ENCODE measurements around the gene PRAMEF14.
A peak's percentile ranks its signal among the peaks of the same experiment; 100 is the strongest.
"Not testable (repeated sequence)": the region's sequence is repeated elsewhere in the genome, so short reads cannot be mapped to it uniquely, and the experiment has no call there.

The PRAMEF14 gene

GRCh38 chr1:13347034-13347433 lies at the start of gene PRAMEF14:
PRAMEF14 (minus strand) TSS chr1:13347134; CDS start chr1:13345314, 1,820 bp downstream.
- not testable (repeated sequence) for DNase-seq

GRCh38 chr1:13395311-13395710 lies 48.4 kb upstream of the PRAMEF14 start:
- not testable (repeated sequence) for DNase-seq

GRCh38 chr1:13394761-13395160 lies 47.8 kb upstream of the PRAMEF14 start:
- DNase-seq = not testable (repeated sequence)

GRCh38 chr1:13393004-13393403 lies 46.1 kb upstream of the PRAMEF14 start:
- DNase-seq = not testable (repeated sequence)

GRCh38 chr1:13389332-13389731 lies 42.4 kb upstream of the PRAMEF14 start, which contains the start of gene PRAMEF17:
PRAMEF17 (plus strand) TSS chr1:13389632; CDS start chr1:13389658, 26 bp downstream.
- not testable (repeated sequence) for DNase-seq

GRCh38 chr1:13380380-13380779 lies 33.4 kb upstream of the PRAMEF14 start:
- DNase-seq = not testable (repeated sequence)

GRCh38 chr1:13378983-13379382 lies 32.0 kb upstream of the PRAMEF14 start:
- DNase-seq = not testable (repeated sequence)

GRCh38 chr1:13368544-13368943 lies 21.6 kb upstream of the PRAMEF14 start:
- DNase-seq = not testable (repeated sequence)

- DNase-seq = not testable (repeated sequence)
These were observed 19.6 kb upstream of the PRAMEF14 start for GRCh38 chr1:13366536-13366935.

GRCh38 chr1:13364928-13365327 lies 18.0 kb upstream of the PRAMEF14 start:
- not testable (repeated sequence) for DNase-seq

GRCh38 chr1:13362364-13362763 lies 15.4 kb upstream of the PRAMEF14 start:
- DNase-seq = not testable (repeated sequence)

GRCh38 chr1:13356774-13357173 lies 9.8 kb upstream of the PRAMEF14 start:
- peak; percentile 40 for DNase-seq

GRCh38 chr1:13354475-13354874 lies 7.5 kb upstream of the PRAMEF14 start:
- not testable (repeated sequence) for DNase-seq

- DNase-seq = not testable (repeated sequence)
These were observed 6.5 kb upstream of the PRAMEF14 start for GRCh38 chr1:13353476-13353875.

GRCh38 chr1:13342496-13342895 lies 4.4 kb downstream of the PRAMEF14 start:
- DNase-seq = not testable (repeated sequence)

GRCh38 chr1:13315281-13315680 lies 31.7 kb downstream of the PRAMEF14 start, which contains the start of gene PRAMEF15:
PRAMEF15 (plus strand) TSS chr1:13315581; CDS start chr1:13318408, 2,827 bp downstream.
- DNase-seq = not testable (repeated sequence)

GRCh38 chr1:13303239-13303638 lies 43.7 kb downstream of the PRAMEF14 start, which contains the start of gene PRAMEF33:
PRAMEF33 (plus strand) TSS chr1:13303539; CDS start chr1:13305955, 2,416 bp downstream.
- not testable (repeated sequence) for DNase-seq

- not testable (repeated sequence) for DNase-seq
These were observed 44.7 kb downstream of the PRAMEF14 start for GRCh38 chr1:13302197-13302596.

GRCh38 chr1:13298699-13299098 lies 48.2 kb downstream of the PRAMEF14 start:
- not testable (repeated sequence) for DNase-seq

- DNase-seq = not testable (repeated sequence)
These were observed 49.6 kb downstream of the PRAMEF14 start for GRCh38 chr1:13297216-13297931.
